K562 (cell line): ENCODE measurements around the gene SQOR. TPM values are rescaled to one million over a fixed set of nuclear protein-coding genes. Genes with fewer than 3 reads are reported as not detected.
A peak's percentile ranks its signal among the peaks of the same experiment; 100 is the strongest.

ENCODE experiments used
- ARHGAP35 ChIP-seq: fragments of 450-650 bp; IDR thresholded peaks from 2 replicates; pipeline ENCODE4 v1.6.1; 2018; ENCODE audit not compliant: partially characterized antibody
- ARNT ChIP-seq, 2 experiments: fragments of 450-650 bp; IDR thresholded peaks; 2 replicates each; pipeline ENCODE4 v1.6.1; 2016; ENCODE audit warnings: mild to moderate bottlenecking in 1 of 2
- BRD4 ChIP-seq: fragments of 200-600 bp; sonication (generic); IDR thresholded peaks from 2 replicates; pipeline ENCODE4 v1.6.1; 2017; ENCODE audit warnings: inconsistent platforms
- ELK1 ChIP-seq: sonication (generic); formaldehyde crosslinking; IDR thresholded peaks from 2 replicates; pipeline ENCODE4 v1.8.1; 2022; ENCODE audit warnings: missing genetic modification reagents
- JUNB ChIP-seq: fragments of 450-650 bp; formaldehyde crosslinking; conservative IDR thresholded peaks from 2 replicates; pipeline ENCODE4 v1.4.0; 2020; ENCODE audit warnings: mild to moderate bottlenecking
- MEF2D ChIP-seq: conservative IDR thresholded peaks from 2 replicates; pipeline ENCODE4 v1.6.1; 2016; ENCODE audit warnings: low read depth, missing genetic modification characterization, missing compliant biosample characterization
- NFYB ChIP-seq: IDR thresholded peaks from 2 replicates; pipeline ENCODE4 v1.6.1; 2011; ENCODE audit warnings: mild to moderate bottlenecking, moderate library complexity; ENCODE audit not compliant: insufficient read length; ENCODE audit errors: extremely low read depth
- PCBP1 ChIP-seq: fragments of 200-400 bp; formaldehyde crosslinking; IDR thresholded peaks from 2 replicates; pipeline ENCODE4 v1.6.1; 2018; ENCODE audit warnings: mild to moderate bottlenecking, low read depth, low read length; ENCODE audit not compliant: poor library complexity, severe bottlenecking
- RBM25 ChIP-seq: fragments of 200-400 bp; formaldehyde crosslinking; IDR thresholded peaks from 2 replicates; pipeline ENCODE4 v1.6.1; 2018; ENCODE audit warnings: low read length, low read depth, moderate library complexity; ENCODE audit not compliant: severe bottlenecking
- RERE ChIP-seq: sonication (generic); formaldehyde crosslinking; IDR thresholded peaks from 2 replicates; pipeline ENCODE4 v1.8.0; 2023; ENCODE audit warnings: missing genetic modification reagents, mild to moderate bottlenecking, borderline replicate concordance
- SAP30 ChIP-seq: fragments of 200-600 bp; sonication (generic); IDR thresholded peaks from 2 replicates; pipeline ENCODE4 v1.6.1; 2012; ENCODE audit warnings: borderline replicate concordance, low read depth, mild to moderate bottlenecking, moderate library complexity, low read length, control low read depth, inconsistent platforms; ENCODE audit not compliant: insufficient read depth, poor library complexity, severe bottlenecking
- ZNF165 ChIP-seq: fragments of 250-450 bp; sonication (Bioruptor Pico); IDR thresholded peaks from 2 replicates; pipeline ENCODE4 v1.4.0; 2020; ENCODE audit warnings: borderline replicate concordance
- ZNF212 ChIP-seq: fragments of 450-650 bp; formaldehyde crosslinking; IDR thresholded peaks from 2 replicates; pipeline ENCODE4 v1.4.0; 2020; ENCODE audit warnings: mild to moderate bottlenecking
- ZNF398 ChIP-seq: fragments of 250-450 bp; sonication (Bioruptor Pico); IDR thresholded peaks from 2 replicates; pipeline ENCODE4 v1.8.0; 2021; ENCODE audit warnings: moderate library complexity, mild to moderate bottlenecking, inconsistent platforms
- ZNF639 ChIP-seq, 2 experiments: fragments of 200-800 bp in 1 of 2; sonication (Bioruptor generic) in 1 of 2; sonication (generic) in 1 of 2; formaldehyde crosslinking in 1 of 2; IDR thresholded peaks in 1 of 2; conservative IDR thresholded peaks in 1 of 2; 2 replicates each; pipeline versions ENCODE4 v1.5.0 to v1.6.1; 2016 to 2020; ENCODE audit warnings: missing compliant biosample characterization in 1 of 2, missing genetic modification characterization in 1 of 2, missing genetic modification reagents in 1 of 2
- ZNF75A ChIP-seq: fragments of 450-650 bp; formaldehyde crosslinking; IDR thresholded peaks from 2 replicates; pipeline ENCODE4 v1.4.0; 2020; ENCODE audit warnings: mild to moderate bottlenecking
- polyA plus RNA-seq, 8 experiments: library from polyadenylated mRNA; depleted of rRNA in 4 of 8; stranded (reverse) in 5 of 8; unstranded in 3 of 8; fragments of >200 nt; fragmentation: Nextera tagmentation in 2 of 8; fragmentation: Illumina TruSeq in 1 of 8; extraction: Ambion mirVana in 2 of 8; extraction: Trizol in 1 of 8; gene quantifications; 2 replicates each; pipeline versions ENCODE4 v1.2.1 to v1.2.3, GENCODE V29; 2011 to 2014; ENCODE audit warnings: inconsistent platforms in 1 of 8, missing spikeins in 1 of 8
- total RNA-seq, 7 experiments: library from RNA; depleted of rRNA in 6 of 7; stranded (reverse); fragments of >200 nt in 6 of 7; fragmentation: Illumina TruSeq in 2 of 7; extraction: Trizol in 2 of 7; gene quantifications; 2 replicates each; pipeline versions ENCODE4 v1.2.1 to v1.2.3, GENCODE V29; 2011 to 2021; ENCODE audit warnings: low replicate concordance in 1 of 7

The SQOR gene
- total and polyA plus RNA-seq, 9 of the 15 experiments (the other 6 are each of a cell fraction or from before 2014, with no cell fraction given): 0.32 to 1.6 (median 1.1) TPM

GRCh38 chr15:45587095-45587862 lies 47.5 kb upstream of the SQOR start, which contains the start of gene BLOC1S6 (continued):
- TF ChIP-seq ZNF398 (CRISPR knock-in tag) (no peak), ZNF639 (CRISPR knock-in tag; conservative IDR thresholded peaks at IDR 0.05 in 1 of 2, IDR thresholded peaks at IDR 0.05 in 1 of 2) (peak in 1 of 2 experiments; percentile 17; a peak in 1 of 4 replicates), MEF2D (no peak), ELK1 (CRISPR knock-in tag) (no peak), ARHGAP35 (peak; percentile 11), JUNB (CRISPR knock-in tag) (no peak), SAP30 (peak; percentile 83), BRD4 (0 out of 2 replicates have a peak, but pooled peaks have one; percentile 70), RBM25 (no peak), ZNF75A (no peak), PCBP1 (peak; percentile 49), RERE (CRISPR knock-in tag) (no peak), ZNF212 (CRISPR knock-in tag) (no peak), NFYB (peak; percentile 55), ZNF165 (no peak), ARNT (IDR thresholded peaks at IDR 0.05) (no peak; a peak in 1 of 4 replicates)
